IMR-90 (cell line): Measurements from ENCODE around the gene FADS1. TPM values are rescaled to one million over a fixed set of nuclear protein-coding genes. Genes with fewer than 3 reads are reported as not detected.

Experiments
- ATAC-seq: fragments of 200-7000 bp; cut with Tn5 transposase; 2 replicates; pipeline ENCODE4 v1.9.1; 2020; ENCODE audit warnings: low read depth, mild to moderate bottlenecking, moderate library complexity
- BruUV-seq: library from RNA; stranded (reverse); fragments of 400-500 nt; replicated peaks from 2 replicates; lab custom pipeline; 2021; lab: Mats Ljungman, UMichigan
- CTCF ChIA-PET: fragments of 300-600 bp; formaldehyde crosslinking; extraction: SDS; loops from one replicate; lab custom pipeline; 2021; ENCODE audit warnings: antibody characterized with exemption; lab: Yijun Ruan, JAX
- POLR2A ChIA-PET: fragments of 300-600 bp; sonication (Branson Sonifier 250); formaldehyde crosslinking; loops from one replicate; lab custom pipeline; 2022; ENCODE audit warnings: antibody characterized with exemption; ENCODE audit not compliant: unreplicated experiment; lab: Charles Lee
- DNase-seq: peaks from one replicate; pipeline ENCODE4 v3.0.0; 2013
- H2AFZ ChIP-seq: replicated peaks from 2 replicates; pipeline ENCODE3; 2013; ENCODE audit warnings: low read length, mild to moderate bottlenecking; ENCODE audit not compliant: poor library complexity
- H2AK5ac ChIP-seq: 2 replicates; pipeline ENCODE4 v1.6.1; 2013; ENCODE audit warnings: low read depth, low read length, inconsistent platforms
- H2AK9ac ChIP-seq: replicated peaks from 2 replicates; pipeline ENCODE3; 2013; ENCODE audit warnings: mild to moderate bottlenecking, low read depth, low read length, moderate library complexity; ENCODE audit not compliant: poor library complexity
- H2BK120ac ChIP-seq: 2 replicates; pipeline ENCODE4 v1.6.1; 2013; ENCODE audit warnings: low read depth, low read length, inconsistent platforms
- H2BK15ac ChIP-seq: 3 replicates; pipeline ENCODE4 v1.6.1; 2013; ENCODE audit warnings: low read depth, low read length, inconsistent platforms
- H2BK20ac ChIP-seq: 2 replicates; pipeline ENCODE4 v1.6.1; 2013; ENCODE audit warnings: low read depth, mild to moderate bottlenecking, inconsistent platforms, low read length, moderate library complexity
- H2BK5ac ChIP-seq: 2 replicates; pipeline ENCODE4 v1.6.1; 2013; ENCODE audit warnings: mild to moderate bottlenecking, low read depth, low read length, inconsistent platforms; ENCODE audit not compliant: poor library complexity, severe bottlenecking
- H3K14ac ChIP-seq: replicated peaks from 2 replicates; pipeline ENCODE4 v1.6.1; 2013; ENCODE audit warnings: low read depth, low read length, inconsistent platforms
- H3K18ac ChIP-seq: 2 replicates; pipeline ENCODE4 v1.6.1; 2013; ENCODE audit warnings: low read depth, low read length, control low read depth
- H3K23ac ChIP-seq: 2 replicates; pipeline ENCODE4 v1.6.1; 2013; ENCODE audit warnings: low read depth, low read length, inconsistent platforms
- H3K27ac ChIP-seq: 2 replicates; pipeline ENCODE4 v1.5.1; 2013; ENCODE audit warnings: mild to moderate bottlenecking, control low read depth, low read length; ENCODE audit not compliant: insufficient read depth
- H3K27me3 ChIP-seq: 2 replicates; pipeline ENCODE4 v1.6.1; 2013; ENCODE audit warnings: low read length; ENCODE audit not compliant: control insufficient read depth, insufficient read depth
- H3K36me3 ChIP-seq: 2 replicates; pipeline ENCODE4 v1.6.1; 2013; ENCODE audit warnings: low read length, mixed read lengths; ENCODE audit not compliant: control insufficient read depth, insufficient read depth
- H3K4ac ChIP-seq: 2 replicates; pipeline ENCODE4 v1.6.1; 2013; ENCODE audit warnings: low read depth, low read length, inconsistent platforms
- H3K4me1 ChIP-seq: 2 replicates; pipeline ENCODE4 v1.6.1; 2013; ENCODE audit warnings: low read length, mixed read lengths; ENCODE audit not compliant: control insufficient read depth, insufficient read depth
- H3K4me2 ChIP-seq: 2 replicates; pipeline ENCODE4 v1.6.1; 2013; ENCODE audit warnings: low read depth, mild to moderate bottlenecking, control low read depth, low read length, moderate library complexity
- H3K4me3 ChIP-seq: 2 replicates; pipeline ENCODE4 v1.5.1; 2013; ENCODE audit warnings: low read depth, mild to moderate bottlenecking, control low read depth, low read length, moderate library complexity; ENCODE audit not compliant: insufficient read depth
- H3K56ac ChIP-seq: 2 replicates; pipeline ENCODE4 v1.6.1; 2013; ENCODE audit warnings: low read length, inconsistent platforms; ENCODE audit not compliant: insufficient read depth; ENCODE audit errors: extremely low read depth
- H3K79me1 ChIP-seq, 2 experiments: 2 replicates each; pipeline ENCODE4 v1.6.1; 2013; ENCODE audit warnings: low read length in 2 of 2, inconsistent platforms in 1 of 2, low read depth in 1 of 2
- H3K9ac ChIP-seq: 2 replicates; pipeline ENCODE4 v1.6.1; 2013; ENCODE audit warnings: low read depth, low read length, control low read depth
- H3K9me1 ChIP-seq: 2 replicates; pipeline ENCODE4 v1.6.1; 2013; ENCODE audit warnings: low read length, inconsistent platforms; ENCODE audit not compliant: insufficient read depth
- H3K9me3 ChIP-seq: 2 replicates; pipeline ENCODE4 v1.6.1; 2013; ENCODE audit warnings: low read length; ENCODE audit not compliant: control insufficient read depth, insufficient read depth
- H4K20me1 ChIP-seq: 2 replicates; pipeline ENCODE4 v1.6.1; 2013; ENCODE audit warnings: low read length, inconsistent platforms; ENCODE audit not compliant: insufficient read depth
- H4K5ac ChIP-seq: 2 replicates; pipeline ENCODE4 v1.6.1; 2013; ENCODE audit warnings: mild to moderate bottlenecking, low read depth, low read length, control low read depth
- H4K8ac ChIP-seq, 2 experiments: 2 replicates each; pipeline ENCODE4 v1.6.1; 2013; ENCODE audit warnings: low read depth in 2 of 2, low read length in 2 of 2, control low read depth in 1 of 2, inconsistent platforms in 1 of 2
- H4K91ac ChIP-seq: 2 replicates; pipeline ENCODE4 v1.6.1; 2013; ENCODE audit warnings: low read depth, low read length, inconsistent platforms; ENCODE audit not compliant: insufficient read depth
- CEBPB ChIP-seq: IDR thresholded peaks from 2 replicates; pipeline ENCODE4 v1.6.1; 2012; ENCODE audit warnings: low read depth, low read length, improper control_type of control experiment
- MAZ ChIP-seq: IDR thresholded peaks from 2 replicates; pipeline ENCODE4 v1.6.1; 2012; ENCODE audit warnings: low read depth, mild to moderate bottlenecking, low read length, improper control_type of control experiment, moderate library complexity, borderline replicate concordance
- MXI1 ChIP-seq: IDR thresholded peaks from 2 replicates; pipeline ENCODE4 v1.6.1; 2012; ENCODE audit warnings: low read depth, mild to moderate bottlenecking, low read length, moderate library complexity, borderline replicate concordance
- RAD21 ChIP-seq: IDR thresholded peaks from 2 replicates; pipeline ENCODE4 v1.6.1; 2012; ENCODE audit warnings: low read length, improper control_type of control experiment
- SMC3 ChIP-seq: fragments of 150-350 bp; IDR thresholded peaks from 2 replicates; pipeline ENCODE4 v1.6.1; 2016; ENCODE audit warnings: low read depth, mild to moderate bottlenecking, antibody characterized with exemption, low read length, moderate library complexity
- WGBS, 2 experiments: methylation state at CpG; one replicate each; pipeline versions ENCODE4 v1.1.5 to v1.1.7; 2013; ENCODE audit warnings: missing lambda C conversion rate in 2 of 2; ENCODE audit not compliant: insufficient read length in 1 of 2; ENCODE audit errors: extremely low coverage in 2 of 2; 5-methylcytosine and 5-hydroxymethylcytosine counted together
- dilution Hi-C: fragments of 300-500 bp; cut with HindIII; formaldehyde crosslinking; loops from one replicate; pipeline ENCODE4 v1.14.3; 2018; ENCODE audit warnings: low sequenced_read_pairs; ENCODE audit not compliant: unreplicated experiment
- in situ Hi-C: fragments of 300-500 bp; cut with MboI; formaldehyde crosslinking; loops from 3 replicates; pipeline ENCODE4 v1.14.3; 2019; ENCODE audit warnings: low sequenced_read_pairs, inconsistent platforms, mixed read lengths
- intact Hi-C: fragments of 100-400 bp; cut with micrococcal nuclease; formaldehyde crosslinking; loops from 2 replicates; pipeline ENCODE4 v1.10.0; 2022
- polyA plus RNA-seq, 3 experiments: library from polyadenylated mRNA; depleted of rRNA; stranded (reverse); fragments of >200 nt; gene quantifications; 2 replicates each; pipeline ENCODE4 v1.2.3, GENCODE V29; 2012; ENCODE audit warnings: low replicate concordance in 1 of 3
- total RNA-seq: library from RNA; depleted of rRNA; stranded (reverse); fragments of >200 nt; gene quantifications from 2 replicates; pipeline ENCODE4 v1.2.3, GENCODE V29; 2012
- TF ChIP-seq, protein P1 (sequence below): conservative IDR thresholded peaks from 2 replicates; pipeline ENCODE4 v1.5.1; 2012; ENCODE audit warnings: mild to moderate bottlenecking, low read depth, low read length, improper control_type of control experiment

FADS1 gene
- total and polyA plus RNA-seq, 2 of the 4 experiments (the other 2 are of a cell fraction), result 16.3 to 18.4 TPM

DNA sequence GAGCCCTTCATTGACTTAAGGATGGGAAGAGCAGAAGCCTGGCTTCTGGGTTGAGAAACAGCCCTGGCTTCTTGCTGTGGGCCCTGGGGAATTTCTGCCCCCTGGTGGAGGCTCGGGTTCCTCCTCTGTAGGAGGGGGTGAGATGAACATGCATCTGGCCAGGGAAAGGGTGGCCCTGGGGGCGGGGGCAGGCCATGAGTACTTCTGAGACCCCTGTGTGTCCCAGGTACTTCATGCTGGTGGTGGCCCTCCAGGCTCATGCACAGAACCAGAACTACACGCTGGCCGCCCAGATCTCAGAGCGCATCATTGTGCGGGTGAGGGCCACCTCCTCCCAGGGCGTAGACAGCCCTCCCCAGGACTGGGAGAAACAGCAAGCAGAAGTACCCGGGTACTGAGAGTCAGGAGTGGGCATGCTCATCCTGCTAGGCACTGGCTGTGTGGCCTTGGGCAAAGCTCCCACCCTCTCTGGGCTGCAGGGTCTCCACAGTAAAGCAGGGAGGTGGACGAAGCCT lies 40.2 kb downstream of the FADS1 start:
- Histone ChIP-seq H2AK5ac (no peak overlapping the region), H3K79me1 (no peaks in the 10 kb centered on the region), H3K4me2 (no peak overlapping the region), H2AK9ac (no peak overlapping the region), H3K36me3 (no peaks in the 10 kb centered on the region), H4K5ac (no peak overlapping the region), H3K4me1 (no peaks in the 10 kb centered on the region), H3K9ac (no peak overlapping the region), H2BK120ac (no peak overlapping the region), H3K14ac (no peak overlapping the region), H3K4me3 (no peak overlapping the region), H3K9me1 (no peaks in the 10 kb centered on the region), H3K27ac (no peak overlapping the region), H3K23ac (no peak overlapping the region), H3K56ac (no peak overlapping the region), H2BK20ac (no peak overlapping the region), H2BK15ac (no peak overlapping the region), H4K20me1 (no peaks in the 10 kb centered on the region), H2BK5ac (no peak overlapping the region), H3K18ac (no peak overlapping the region), H4K91ac (no peak overlapping the region), H3K9me3 (no peaks in the 10 kb centered on the region), H2AFZ (no peak overlapping the region), H3K27me3 (no peaks in the 10 kb centered on the region), H4K8ac (no peak overlapping the region), H3K4ac (no peak overlapping the region)
- ChIA-PET CTCF (no interaction called here), POLR2A (no interaction called here)
- peak; percentile 68 for DNase-seq
- peak; percentile 91 for ATAC-seq
- 91% methylated on average over 5 of the region's 9 CpGs; no CpG with 5 or more reads in 1 of the 2 experiments for WGBS, 2 experiments
- dilution Hi-C loops, result no loop called here
- no TSS peak for BruUV-seq
- TF ChIP-seq, protein P1, sequence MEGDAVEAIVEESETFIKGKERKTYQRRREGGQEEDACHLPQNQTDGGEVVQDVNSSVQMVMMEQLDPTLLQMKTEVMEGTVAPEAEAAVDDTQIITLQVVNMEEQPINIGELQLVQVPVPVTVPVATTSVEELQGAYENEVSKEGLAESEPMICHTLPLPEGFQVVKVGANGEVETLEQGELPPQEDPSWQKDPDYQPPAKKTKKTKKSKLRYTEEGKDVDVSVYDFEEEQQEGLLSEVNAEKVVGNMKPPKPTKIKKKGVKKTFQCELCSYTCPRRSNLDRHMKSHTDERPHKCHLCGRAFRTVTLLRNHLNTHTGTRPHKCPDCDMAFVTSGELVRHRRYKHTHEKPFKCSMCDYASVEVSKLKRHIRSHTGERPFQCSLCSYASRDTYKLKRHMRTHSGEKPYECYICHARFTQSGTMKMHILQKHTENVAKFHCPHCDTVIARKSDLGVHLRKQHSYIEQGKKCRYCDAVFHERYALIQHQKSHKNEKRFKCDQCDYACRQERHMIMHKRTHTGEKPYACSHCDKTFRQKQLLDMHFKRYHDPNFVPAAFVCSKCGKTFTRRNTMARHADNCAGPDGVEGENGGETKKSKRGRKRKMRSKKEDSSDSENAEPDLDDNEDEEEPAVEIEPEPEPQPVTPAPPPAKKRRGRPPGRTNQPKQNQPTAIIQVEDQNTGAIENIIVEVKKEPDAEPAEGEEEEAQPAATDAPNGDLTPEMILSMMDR, result peak; percentile 84
- TF ChIP-seq MAZ, result peak; percentile 52
- TF ChIP-seq MXI1, result no peak
- TF ChIP-seq CEBPB, result peak; percentile 52; the same call in 1 of the 2 replicates
- peak; percentile 79 for TF ChIP-seq RAD21
- peak; percentile 81 for TF ChIP-seq SMC3
- in situ Hi-C loops, result no loop called here
- intact Hi-C loops, result loop anchor here (1.0 kb wide), 2 partner anchors 24 to 29 kb away; partner anchors contain the start of gene MYRF
